HepG2 (cell line): ENCODE data around the gene HORMAD2. TPM values are rescaled to one million over a fixed set of nuclear protein-coding genes. Genes with fewer than 3 reads are reported as not detected.
A peak's percentile ranks its signal among the peaks of the same experiment; 100 is the strongest.

Source experiments
- CBX5 ChIP-seq: sonication (generic); formaldehyde crosslinking; IDR thresholded peaks from 2 replicates; pipeline ENCODE4 v1.4.0; 2020; ENCODE audit warnings: missing genetic modification reagents, borderline replicate concordance
- HNF1A ChIP-seq, 2 experiments: sonication (generic) in 1 of 2; formaldehyde crosslinking in 1 of 2; IDR thresholded peaks; 2 replicates each; pipeline versions ENCODE4 v1.4.0 to v1.6.1; 2016 to 2020; ENCODE audit warnings: borderline replicate concordance in 1 of 2, low read depth in 1 of 2, mild to moderate bottlenecking in 1 of 2, missing genetic modification reagents in 1 of 2
- HNRNPLL ChIP-seq: fragments of 200-400 bp; formaldehyde crosslinking; IDR thresholded peaks from 2 replicates; pipeline ENCODE4 v1.6.1; 2017; ENCODE audit warnings: mild to moderate bottlenecking, low read depth, low read length; ENCODE audit not compliant: poor library complexity, severe bottlenecking
- IKZF1 ChIP-seq: fragments of 450-650 bp; IDR thresholded peaks from 2 replicates; pipeline ENCODE4 v1.7.1; 2016
- KMT2A ChIP-seq: sonication (generic); formaldehyde crosslinking; IDR thresholded peaks from 2 replicates; pipeline ENCODE4 v1.4.0; 2020; ENCODE audit warnings: missing genetic modification reagents
- MIER2 ChIP-seq: IDR thresholded peaks from 2 replicates; pipeline ENCODE4 v1.6.1; 2016; ENCODE audit warnings: missing biosample characterization, missing genetic modification reagents
- REXO4 ChIP-seq: sonication (generic); formaldehyde crosslinking; IDR thresholded peaks from 2 replicates; pipeline ENCODE4 v1.8.0; 2022; ENCODE audit warnings: missing genetic modification reagents, mild to moderate bottlenecking, borderline replicate concordance
- SPEN ChIP-seq: sonication (generic); formaldehyde crosslinking; IDR thresholded peaks from 2 replicates; pipeline ENCODE4 v1.5.1; 2020; ENCODE audit warnings: low read depth, mild to moderate bottlenecking, missing genetic modification reagents
- TP53 ChIP-seq: sonication (generic); formaldehyde crosslinking; conservative IDR thresholded peaks from 2 replicates; pipeline ENCODE4 v1.4.0; 2020; ENCODE audit warnings: missing genetic modification reagents
- XBP1 ChIP-seq: sonication (generic); formaldehyde crosslinking; IDR thresholded peaks from 2 replicates; pipeline ENCODE4 v1.5.0; 2020; ENCODE audit warnings: missing genetic modification reagents
- ZBTB14 ChIP-seq: sonication (generic); formaldehyde crosslinking; IDR thresholded peaks from 2 replicates; pipeline ENCODE4 v1.4.0; 2020; ENCODE audit warnings: missing genetic modification reagents
- ZFY ChIP-seq: sonication (generic); formaldehyde crosslinking; IDR thresholded peaks from 2 replicates; pipeline ENCODE4 v1.4.0; 2020; ENCODE audit warnings: missing genetic modification reagents
- ZNF10 ChIP-seq: sonication (generic); formaldehyde crosslinking; IDR thresholded peaks from 2 replicates; pipeline ENCODE4 v1.4.0; 2020; ENCODE audit warnings: mild to moderate bottlenecking, low read depth, missing genetic modification reagents, borderline replicate concordance
- ZNF329 ChIP-seq: sonication (generic); formaldehyde crosslinking; IDR thresholded peaks from 2 replicates; pipeline ENCODE4 v1.9.0; 2021; ENCODE audit warnings: low read depth, mild to moderate bottlenecking, missing genetic modification reagents
- ZNF34 ChIP-seq: sonication (generic); formaldehyde crosslinking; IDR thresholded peaks from 2 replicates; pipeline ENCODE4 v1.4.0; 2020; ENCODE audit warnings: mild to moderate bottlenecking, missing genetic modification reagents, borderline replicate concordance
- ZNF562 ChIP-seq: sonication (generic); formaldehyde crosslinking; IDR thresholded peaks from 2 replicates; pipeline ENCODE4 v1.8.0; 2022; ENCODE audit warnings: missing genetic modification reagents, borderline replicate concordance
- ZNF703 ChIP-seq: sonication (generic); formaldehyde crosslinking; IDR thresholded peaks from 2 replicates; pipeline ENCODE4 v1.5.1; 2020; ENCODE audit warnings: missing genetic modification reagents, mild to moderate bottlenecking, moderate library complexity, borderline replicate concordance
- ZNF788 ChIP-seq: sonication (generic); formaldehyde crosslinking; IDR thresholded peaks from 2 replicates; pipeline ENCODE4 v1.5.0; 2020; ENCODE audit warnings: mild to moderate bottlenecking, missing genetic modification reagents, borderline replicate concordance
- ZSCAN22 ChIP-seq: sonication (generic); formaldehyde crosslinking; IDR thresholded peaks from 2 replicates; pipeline ENCODE4 v1.4.0; 2020; ENCODE audit warnings: mild to moderate bottlenecking, missing genetic modification reagents
- ZSCAN9 ChIP-seq: IDR thresholded peaks from 2 replicates; pipeline ENCODE4 v1.6.1; 2016; ENCODE audit warnings: borderline replicate concordance
- polyA plus RNA-seq, 8 experiments: library from polyadenylated mRNA; depleted of rRNA in 3 of 8; stranded (reverse) in 7 of 8; unstranded in 1 of 8; fragments of >200 nt; fragmentation: Illumina TruSeq in 4 of 8; extraction: Trizol in 4 of 8; gene quantifications; 2 replicates each; pipeline versions ENCODE4 v1.2.1 to v1.2.3, GENCODE V29; 2011 to 2016; ENCODE audit warnings: low read depth in 4 of 8, missing spikeins in 1 of 8, mixed read lengths in 1 of 8; ENCODE audit not compliant: insufficient read depth in 1 of 8
- total RNA-seq, 5 experiments: library from RNA; depleted of rRNA; stranded (reverse); fragments of >200 nt; fragmentation: Illumina TruSeq; extraction: Trizol; gene quantifications; 2 replicates each; pipeline ENCODE4 v1.2.3, GENCODE V29; 2016; ENCODE audit warnings: low read depth in 1 of 5
- TF ChIP-seq, protein P1 (sequence below): sonication (generic); formaldehyde crosslinking; IDR thresholded peaks from 2 replicates; pipeline ENCODE4 v1.4.0; 2020; ENCODE audit warnings: missing genetic modification reagents, borderline replicate concordance
- TF ChIP-seq, protein P2 (sequence below): sonication (generic); formaldehyde crosslinking; IDR thresholded peaks from 2 replicates; pipeline ENCODE4 v1.4.0; 2020; ENCODE audit warnings: mild to moderate bottlenecking, low read depth, missing genetic modification reagents

HORMAD2 gene
- total and polyA plus RNA-seq, 2 of the 13 experiments (the other 11 are each of a cell fraction or from before 2014, with no cell fraction given) = not detected

DNA sequence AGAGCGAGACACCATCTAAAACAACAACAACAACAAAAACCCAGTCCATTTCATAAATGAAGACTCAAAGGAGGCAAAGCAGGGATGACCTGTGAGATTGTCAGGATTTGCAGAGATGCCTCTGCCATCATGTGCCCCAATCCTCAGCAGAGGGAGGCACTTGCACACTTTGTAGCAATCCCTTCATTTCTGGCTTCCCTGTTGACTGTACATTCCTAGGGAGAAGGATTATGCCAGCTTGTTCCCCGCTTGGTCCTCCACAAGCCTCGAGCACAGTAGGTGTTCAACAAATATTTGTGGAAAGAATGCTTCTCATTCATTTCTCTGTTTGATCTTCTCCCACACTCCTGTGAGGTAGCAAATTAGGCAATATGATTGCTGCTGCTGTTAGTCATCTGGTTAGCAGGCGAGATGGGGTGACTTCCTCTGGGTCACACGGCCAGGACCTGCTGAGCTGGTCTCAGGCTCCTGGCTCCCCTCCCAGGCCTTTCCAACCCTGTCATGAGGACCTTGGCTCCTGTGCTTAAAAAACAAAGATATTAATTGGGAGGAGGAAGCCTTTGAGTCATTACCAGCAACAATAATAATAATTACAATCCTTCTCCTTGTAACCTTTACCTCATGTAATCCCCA is 132.2 kb downstream of the HORMAD2 start (continued):
- TF ChIP-seq ZSCAN9 (CRISPR knock-in tag) (peak; percentile 75; the same call in 1 of the 2 replicates), HNF1A (IDR thresholded peaks at IDR 0.05; ENCODE audit: low read depth) (0 out of 2 replicates have a peak, but pooled peaks have one; percentile 37), HNF1A (CRISPR knock-in tag; IDR thresholded peaks at IDR 0.05; ENCODE audit: borderline replicate concordance) (no peak), ZNF703 (no peak), MIER2 (CRISPR knock-in tag) (peak; percentile 57; the same call in 1 of the 2 replicates), ZNF788 (CRISPR knock-in tag) (peak; percentile 37; the same call in 1 of the 2 replicates), KMT2A (CRISPR knock-in tag) (no peak), ZNF10 (CRISPR knock-in tag) (no peak), HNRNPLL (no peak), CBX5 (peak; percentile 80; the same call in 1 of the 2 replicates), IKZF1 (no peak), ZNF562 (CRISPR knock-in tag) (no peak), ZBTB14 (CRISPR knock-in tag) (no peak), ZFY (CRISPR knock-in tag) (no peak), ZNF329 (CRISPR knock-in tag) (no peak), TP53 (no peak), SPEN (CRISPR knock-in tag) (no peak), ZSCAN22 (CRISPR knock-in tag) (no peak), ZNF34 (CRISPR knock-in tag) (no peak), XBP1 (CRISPR knock-in tag) (no peak), REXO4 (no peak)
- TF ChIP-seq, protein P1, sequence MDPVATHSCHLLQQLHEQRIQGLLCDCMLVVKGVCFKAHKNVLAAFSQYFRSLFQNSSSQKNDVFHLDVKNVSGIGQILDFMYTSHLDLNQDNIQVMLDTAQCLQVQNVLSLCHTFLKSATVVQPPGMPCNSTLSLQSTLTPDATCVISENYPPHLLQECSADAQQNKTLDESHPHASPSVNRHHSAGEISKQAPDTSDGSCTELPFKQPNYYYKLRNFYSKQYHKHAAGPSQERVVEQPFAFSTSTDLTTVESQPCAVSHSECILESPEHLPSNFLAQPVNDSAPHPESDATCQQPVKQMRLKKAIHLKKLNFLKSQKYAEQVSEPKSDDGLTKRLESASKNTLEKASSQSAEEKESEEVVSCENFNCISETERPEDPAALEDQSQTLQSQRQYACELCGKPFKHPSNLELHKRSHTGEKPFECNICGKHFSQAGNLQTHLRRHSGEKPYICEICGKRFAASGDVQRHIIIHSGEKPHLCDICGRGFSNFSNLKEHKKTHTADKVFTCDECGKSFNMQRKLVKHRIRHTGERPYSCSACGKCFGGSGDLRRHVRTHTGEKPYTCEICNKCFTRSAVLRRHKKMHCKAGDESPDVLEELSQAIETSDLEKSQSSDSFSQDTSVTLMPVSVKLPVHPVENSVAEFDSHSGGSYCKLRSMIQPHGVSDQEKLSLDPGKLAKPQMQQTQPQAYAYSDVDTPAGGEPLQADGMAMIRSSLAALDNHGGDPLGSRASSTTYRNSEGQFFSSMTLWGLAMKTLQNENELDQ (CRISPR knock-in tag) = no peak
- TF ChIP-seq, protein P2, sequence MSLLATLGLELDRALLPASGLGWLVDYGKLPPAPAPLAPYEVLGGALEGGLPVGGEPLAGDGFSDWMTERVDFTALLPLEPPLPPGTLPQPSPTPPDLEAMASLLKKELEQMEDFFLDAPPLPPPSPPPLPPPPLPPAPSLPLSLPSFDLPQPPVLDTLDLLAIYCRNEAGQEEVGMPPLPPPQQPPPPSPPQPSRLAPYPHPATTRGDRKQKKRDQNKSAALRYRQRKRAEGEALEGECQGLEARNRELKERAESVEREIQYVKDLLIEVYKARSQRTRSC (CRISPR knock-in tag) = no peak
